Parathyroid adenoma (tissue), 2 donors: Measurements from ENCODE around the gene ALDH4A1.

ENCODE experiments used
- H2AFZ ChIP-seq: fragments of 300-600 bp; sonication (generic); one replicate; pipeline ENCODE4 v1.7.0; 2017; ENCODE audit warnings: antibody characterized with exemption, mild to moderate bottlenecking
- H3K27ac ChIP-seq: fragments of 300-600 bp; sonication (generic); one replicate; pipeline ENCODE4 v1.7.0; 2017
- H3K27me3 ChIP-seq: fragments of 300-600 bp; sonication (generic); one replicate; pipeline ENCODE4 v1.7.0; 2017; ENCODE audit warnings: low read length; ENCODE audit not compliant: control insufficient read depth, insufficient read depth
- H3K36me3 ChIP-seq: fragments of 300-600 bp; sonication (generic); one replicate; pipeline ENCODE4 v1.7.0; 2017; ENCODE audit warnings: low read length; ENCODE audit not compliant: control insufficient read depth, insufficient read depth
- H3K4me1 ChIP-seq: fragments of 300-600 bp; sonication (generic); one replicate; pipeline ENCODE4 v1.7.0; 2017; ENCODE audit warnings: control low read depth
- H3K4me2 ChIP-seq: fragments of 300-600 bp; sonication (generic); one replicate; pipeline ENCODE4 v1.7.0; 2017; ENCODE audit warnings: low read length
- H3K4me3 ChIP-seq: fragments of 300-600 bp; sonication (generic); one replicate; pipeline ENCODE4 v1.7.0; 2017; ENCODE audit warnings: low read depth, low read length
- H3K79me2 ChIP-seq: fragments of 300-600 bp; sonication (generic); one replicate; pipeline ENCODE4 v1.7.0; 2017; ENCODE audit warnings: control low read depth
- H3K9ac ChIP-seq: fragments of 300-600 bp; sonication (generic); one replicate; pipeline ENCODE4 v1.7.0; 2017; ENCODE audit warnings: mild to moderate bottlenecking
- H3K9me3 ChIP-seq: fragments of 300-600 bp; sonication (generic); one replicate; pipeline ENCODE4 v1.7.0; 2017; ENCODE audit warnings: low read length; ENCODE audit not compliant: control insufficient read depth
- TF ChIP-seq, protein P1 (sequence below): fragments of 300-600 bp; sonication (generic); IDR thresholded peaks from one replicate; pipeline ENCODE4 v1.7.0; 2017; ENCODE audit warnings: antibody characterized with exemption, mild to moderate bottlenecking
- donor health status: primary hyperparathyroidism.

The ALDH4A1 gene

DNA sequence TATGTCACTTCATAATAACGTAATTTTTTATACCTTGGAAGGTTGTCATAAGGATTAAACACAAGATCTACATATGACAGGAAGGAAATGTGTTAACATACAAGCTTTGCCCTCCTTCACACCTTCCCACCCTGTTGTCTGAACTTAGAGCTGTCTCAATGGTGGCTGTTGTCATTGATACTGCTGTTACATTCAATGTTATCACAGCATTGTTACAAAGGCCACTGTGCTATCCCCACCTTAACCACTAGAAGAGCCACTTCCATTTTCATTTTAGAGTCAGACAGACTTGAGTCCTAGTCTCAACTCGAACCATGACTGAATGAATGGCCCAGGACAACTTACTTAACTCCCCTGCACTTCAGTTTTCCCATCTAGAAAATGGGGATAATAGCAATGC lies 74.1 kb downstream of the ALDH4A1 start:
- Histone ChIP-seq H3K79me2 (no peaks in the 10 kb centered on the region), H3K9me3 (no peaks in the 10 kb centered on the region), H3K27ac (no peak overlapping the region), H2AFZ (no peak overlapping the region), H3K4me2 (no peak overlapping the region), H3K4me3 (no peak overlapping the region), H3K4me1 (no peaks in the 10 kb centered on the region), H3K27me3 (no peaks in the 10 kb centered on the region), H3K9ac (no peak overlapping the region), H3K36me3 (no peaks in the 10 kb centered on the region)
- TF ChIP-seq, protein P1, sequence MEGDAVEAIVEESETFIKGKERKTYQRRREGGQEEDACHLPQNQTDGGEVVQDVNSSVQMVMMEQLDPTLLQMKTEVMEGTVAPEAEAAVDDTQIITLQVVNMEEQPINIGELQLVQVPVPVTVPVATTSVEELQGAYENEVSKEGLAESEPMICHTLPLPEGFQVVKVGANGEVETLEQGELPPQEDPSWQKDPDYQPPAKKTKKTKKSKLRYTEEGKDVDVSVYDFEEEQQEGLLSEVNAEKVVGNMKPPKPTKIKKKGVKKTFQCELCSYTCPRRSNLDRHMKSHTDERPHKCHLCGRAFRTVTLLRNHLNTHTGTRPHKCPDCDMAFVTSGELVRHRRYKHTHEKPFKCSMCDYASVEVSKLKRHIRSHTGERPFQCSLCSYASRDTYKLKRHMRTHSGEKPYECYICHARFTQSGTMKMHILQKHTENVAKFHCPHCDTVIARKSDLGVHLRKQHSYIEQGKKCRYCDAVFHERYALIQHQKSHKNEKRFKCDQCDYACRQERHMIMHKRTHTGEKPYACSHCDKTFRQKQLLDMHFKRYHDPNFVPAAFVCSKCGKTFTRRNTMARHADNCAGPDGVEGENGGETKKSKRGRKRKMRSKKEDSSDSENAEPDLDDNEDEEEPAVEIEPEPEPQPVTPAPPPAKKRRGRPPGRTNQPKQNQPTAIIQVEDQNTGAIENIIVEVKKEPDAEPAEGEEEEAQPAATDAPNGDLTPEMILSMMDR, result no peak

DNA sequence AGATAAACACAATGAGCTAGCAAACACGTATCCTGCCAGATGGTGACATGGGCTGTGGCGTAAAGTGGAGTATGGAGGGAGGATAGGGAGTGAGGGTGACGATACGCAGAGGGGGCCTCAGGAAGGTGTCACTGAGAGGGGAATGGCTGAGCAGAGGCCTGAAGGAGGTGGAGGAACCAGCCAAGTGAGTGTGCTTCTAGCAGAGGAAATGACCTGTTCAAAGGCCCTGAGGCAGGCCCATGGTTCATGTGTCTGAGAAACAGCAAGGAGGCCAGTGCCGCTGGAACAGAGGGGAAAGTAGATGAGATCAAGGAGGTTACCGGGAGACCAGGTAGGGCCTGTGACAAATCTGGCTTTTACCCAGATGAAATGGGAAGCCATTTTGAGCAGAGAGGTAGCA lies 78.9 kb downstream of the ALDH4A1 start:
- Histone ChIP-seq H2AFZ (no peak overlapping the region), H3K4me2 (no peak overlapping the region), H3K79me2 (no peaks in the 10 kb centered on the region), H3K9me3 (no peaks in the 10 kb centered on the region), H3K4me1 (no peaks in the 10 kb centered on the region), H3K4me3 (no peak overlapping the region), H3K9ac (no peak overlapping the region), H3K27ac (no peak overlapping the region), H3K27me3 (no peaks in the 10 kb centered on the region), H3K36me3 (no peaks in the 10 kb centered on the region)
- TF ChIP-seq, protein P1, result no peak
